Loucy (cell line): ENCODE data around the gene GAREM2.

ENCODE experiments used
- H2AFZ ChIP-seq: fragments of 200-600 bp; sonication (generic); 2 replicates; pipeline ENCODE4 v1.6.0; 2016; ENCODE audit warnings: antibody characterized with exemption, mild to moderate bottlenecking, low read length, moderate library complexity
- H3F3A ChIP-seq: fragments of 200-600 bp; 2 replicates; pipeline ENCODE4 v1.6.0; 2016; ENCODE audit warnings: antibody characterized with exemption, low read depth, mild to moderate bottlenecking
- H3K27me3 ChIP-seq: fragments of 200-600 bp; sonication (generic); 2 replicates; pipeline ENCODE4 v1.6.1; 2014; ENCODE audit warnings: low read length, mild to moderate bottlenecking; ENCODE audit not compliant: insufficient read depth, poor library complexity, severe bottlenecking
- H3K36me3 ChIP-seq: fragments of 200-600 bp; sonication (generic); 2 replicates; pipeline ENCODE4 v1.6.1; 2016; ENCODE audit warnings: low read length; ENCODE audit not compliant: insufficient read depth
- H3K4me1 ChIP-seq: fragments of 200-600 bp; sonication (generic); 2 replicates; pipeline ENCODE4 v1.5.1; 2014; ENCODE audit warnings: low read length, mild to moderate bottlenecking; ENCODE audit not compliant: insufficient read depth, poor library complexity, severe bottlenecking
- H3K4me2 ChIP-seq: fragments of 200-600 bp; sonication (generic); 2 replicates; pipeline ENCODE4 v1.6.0; 2014; ENCODE audit warnings: antibody characterized with exemption, low read length, low read depth, mild to moderate bottlenecking; ENCODE audit not compliant: poor library complexity, severe bottlenecking
- H3K4me3 ChIP-seq: fragments of 200-600 bp; sonication (generic); 2 replicates; pipeline ENCODE4 v1.5.1; 2014; ENCODE audit warnings: low read length, mild to moderate bottlenecking, mixed read lengths; ENCODE audit not compliant: poor library complexity, severe bottlenecking
- H3K79me2 ChIP-seq: fragments of 200-600 bp; sonication (generic); 2 replicates; pipeline ENCODE4 v1.6.1; 2014; ENCODE audit warnings: low read length; ENCODE audit not compliant: insufficient read depth
- H3K9ac ChIP-seq: fragments of 200-600 bp; sonication (generic); 2 replicates; pipeline ENCODE4 v1.6.0; 2014; ENCODE audit warnings: mild to moderate bottlenecking, low read depth, low read length, moderate library complexity; ENCODE audit not compliant: poor library complexity, severe bottlenecking
- H3K9me2 ChIP-seq: fragments of 200-600 bp; sonication (generic); replicated peaks from 2 replicates; pipeline ENCODE4 v1.6.1; 2016; ENCODE audit warnings: low read depth, low read length, mixed read lengths
- H3K9me3 ChIP-seq: fragments of 200-600 bp; sonication (generic); 2 replicates; pipeline ENCODE4 v1.6.1; 2014; ENCODE audit warnings: mild to moderate bottlenecking, antibody characterized with exemption, low read length, low read depth; ENCODE audit not compliant: insufficient read depth
- H4K20me1 ChIP-seq: fragments of 200-600 bp; sonication (generic); 2 replicates; pipeline ENCODE4 v1.6.0; 2014; ENCODE audit warnings: antibody characterized with exemption, low read length, mild to moderate bottlenecking; ENCODE audit not compliant: insufficient read depth, poor library complexity, severe bottlenecking
- EZH2phosphoT487 ChIP-seq: fragments of 200-600 bp; IDR thresholded peaks from 2 replicates; pipeline ENCODE4 v1.6.1; 2018; ENCODE audit warnings: antibody characterized with exemption, mild to moderate bottlenecking, moderate library complexity, borderline replicate concordance
- TF ChIP-seq, protein P1 (sequence below): fragments of 200-600 bp; sonication (generic); conservative IDR thresholded peaks from 2 replicates; pipeline ENCODE4 v1.5.1; 2014; ENCODE audit warnings: mild to moderate bottlenecking, antibody characterized with exemption, low read length

Gene GAREM2

DNA sequence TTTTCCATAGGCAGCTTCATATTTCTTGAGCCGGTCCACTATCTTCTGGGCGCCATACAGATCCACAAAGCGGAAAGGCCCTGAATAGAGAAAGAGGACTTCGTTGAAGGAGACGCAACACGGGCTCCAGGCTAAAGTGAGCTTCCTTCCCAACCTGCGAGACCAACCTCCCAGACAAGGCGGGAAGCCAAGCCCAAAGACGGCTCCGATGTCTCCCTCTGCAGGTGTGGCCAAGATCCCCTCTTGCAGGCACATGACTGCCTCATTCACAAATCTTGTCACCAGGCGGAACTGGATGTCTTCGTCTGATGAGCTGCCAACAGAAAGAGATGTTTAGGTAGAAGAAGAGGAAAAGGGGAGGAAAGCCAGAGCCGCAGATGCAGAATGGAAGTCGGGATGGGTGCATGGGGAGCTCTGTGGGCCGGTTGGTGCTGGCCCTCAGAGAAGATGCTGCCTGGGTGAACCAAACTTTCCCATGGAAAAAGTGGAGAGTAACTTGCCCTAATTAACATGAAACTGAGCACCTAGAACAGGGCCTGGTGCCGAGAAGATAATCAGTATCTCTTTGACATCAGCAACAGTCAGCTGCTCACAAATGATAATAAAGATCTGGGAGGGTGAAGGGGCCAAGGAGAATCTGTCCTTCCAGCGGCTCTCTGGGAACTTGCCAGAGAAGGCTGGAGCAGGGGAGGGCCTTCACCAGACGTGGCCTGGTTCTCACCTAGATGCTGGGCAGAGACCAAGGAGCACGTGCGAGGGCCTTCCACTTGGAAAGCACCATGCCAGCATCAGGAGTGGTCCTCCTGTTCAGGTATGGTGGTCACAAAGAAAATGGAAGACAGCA is 18.6 kb downstream of the GAREM2 start:
- Histone ChIP-seq H3K9ac (no peak overlapping the region), H2AFZ (no peak overlapping the region), H3K27me3 (no peaks in the 10 kb centered on the region), H4K20me1 (no peaks in the 10 kb centered on the region), H3K9me3 (no peaks in the 10 kb centered on the region), H3K4me1 (no peaks in the 10 kb centered on the region), H3F3A (no peaks in the 10 kb centered on the region), H3K9me2 (no peaks in the 10 kb centered on the region), H3K79me2 (no peaks in the 10 kb centered on the region), H3K36me3 (peaks cover 60% of the 10 kb centered on the region; the same call in 1 of the 2 replicates), H3K4me3 (no peak overlapping the region), H3K4me2 (no peak overlapping the region)
- TF ChIP-seq, protein P1, sequence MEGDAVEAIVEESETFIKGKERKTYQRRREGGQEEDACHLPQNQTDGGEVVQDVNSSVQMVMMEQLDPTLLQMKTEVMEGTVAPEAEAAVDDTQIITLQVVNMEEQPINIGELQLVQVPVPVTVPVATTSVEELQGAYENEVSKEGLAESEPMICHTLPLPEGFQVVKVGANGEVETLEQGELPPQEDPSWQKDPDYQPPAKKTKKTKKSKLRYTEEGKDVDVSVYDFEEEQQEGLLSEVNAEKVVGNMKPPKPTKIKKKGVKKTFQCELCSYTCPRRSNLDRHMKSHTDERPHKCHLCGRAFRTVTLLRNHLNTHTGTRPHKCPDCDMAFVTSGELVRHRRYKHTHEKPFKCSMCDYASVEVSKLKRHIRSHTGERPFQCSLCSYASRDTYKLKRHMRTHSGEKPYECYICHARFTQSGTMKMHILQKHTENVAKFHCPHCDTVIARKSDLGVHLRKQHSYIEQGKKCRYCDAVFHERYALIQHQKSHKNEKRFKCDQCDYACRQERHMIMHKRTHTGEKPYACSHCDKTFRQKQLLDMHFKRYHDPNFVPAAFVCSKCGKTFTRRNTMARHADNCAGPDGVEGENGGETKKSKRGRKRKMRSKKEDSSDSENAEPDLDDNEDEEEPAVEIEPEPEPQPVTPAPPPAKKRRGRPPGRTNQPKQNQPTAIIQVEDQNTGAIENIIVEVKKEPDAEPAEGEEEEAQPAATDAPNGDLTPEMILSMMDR: no peak
- no peak for TF ChIP-seq EZH2phosphoT487

DNA sequence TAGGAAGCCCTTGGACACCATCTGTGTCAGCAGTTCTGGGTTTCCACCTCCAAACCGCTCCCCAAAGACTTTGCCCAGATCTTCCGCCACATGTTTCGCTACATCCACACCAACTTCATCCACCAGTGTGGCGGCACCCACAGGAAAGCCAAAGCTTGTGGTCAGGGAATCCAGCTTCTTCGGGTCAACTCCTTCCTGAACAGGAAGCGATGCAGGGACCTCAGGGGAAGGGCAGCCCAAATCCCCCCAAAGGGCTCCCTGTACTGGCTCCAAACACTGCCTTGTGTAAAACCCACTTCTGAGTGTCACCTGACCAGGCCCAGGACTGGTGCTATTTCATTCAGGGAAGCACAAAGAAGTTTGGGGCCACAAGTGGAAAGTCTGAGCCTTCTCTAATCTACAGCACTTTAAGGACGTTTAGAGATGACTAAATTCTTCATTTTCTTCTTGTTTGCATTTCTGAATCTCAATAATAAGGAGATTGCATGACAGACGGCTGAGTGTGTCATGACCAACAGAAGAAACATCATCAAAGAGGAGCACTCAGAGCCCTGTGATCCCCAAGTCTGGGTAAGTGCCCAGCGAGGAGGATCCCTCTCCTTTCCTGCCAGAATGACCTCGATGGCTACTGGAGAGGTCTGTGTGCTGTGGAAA is 20.8 kb downstream of the GAREM2 start:
- H3K4me2 ChIP-seq: no peak overlapping the region
- no peaks in the 10 kb centered on the region for H3K27me3 ChIP-seq
- no peak overlapping the region for H3K9ac ChIP-seq
- TF ChIP-seq EZH2phosphoT487: no peak
- TF ChIP-seq, protein P1: no peak
- H2AFZ ChIP-seq: no peak overlapping the region
- H3F3A ChIP-seq: no peaks in the 10 kb centered on the region
- no peaks in the 10 kb centered on the region for H3K79me2 ChIP-seq
- H3K9me3 ChIP-seq: no peaks in the 10 kb centered on the region
- H4K20me1 ChIP-seq: no peaks in the 10 kb centered on the region
- H3K36me3 ChIP-seq: peaks cover 81% of the 10 kb centered on the region; the same call in 1 of the 2 replicates
- no peaks in the 10 kb centered on the region for H3K9me2 ChIP-seq
- no peak overlapping the region for H3K4me3 ChIP-seq
- no peaks in the 10 kb centered on the region for H3K4me1 ChIP-seq

DNA sequence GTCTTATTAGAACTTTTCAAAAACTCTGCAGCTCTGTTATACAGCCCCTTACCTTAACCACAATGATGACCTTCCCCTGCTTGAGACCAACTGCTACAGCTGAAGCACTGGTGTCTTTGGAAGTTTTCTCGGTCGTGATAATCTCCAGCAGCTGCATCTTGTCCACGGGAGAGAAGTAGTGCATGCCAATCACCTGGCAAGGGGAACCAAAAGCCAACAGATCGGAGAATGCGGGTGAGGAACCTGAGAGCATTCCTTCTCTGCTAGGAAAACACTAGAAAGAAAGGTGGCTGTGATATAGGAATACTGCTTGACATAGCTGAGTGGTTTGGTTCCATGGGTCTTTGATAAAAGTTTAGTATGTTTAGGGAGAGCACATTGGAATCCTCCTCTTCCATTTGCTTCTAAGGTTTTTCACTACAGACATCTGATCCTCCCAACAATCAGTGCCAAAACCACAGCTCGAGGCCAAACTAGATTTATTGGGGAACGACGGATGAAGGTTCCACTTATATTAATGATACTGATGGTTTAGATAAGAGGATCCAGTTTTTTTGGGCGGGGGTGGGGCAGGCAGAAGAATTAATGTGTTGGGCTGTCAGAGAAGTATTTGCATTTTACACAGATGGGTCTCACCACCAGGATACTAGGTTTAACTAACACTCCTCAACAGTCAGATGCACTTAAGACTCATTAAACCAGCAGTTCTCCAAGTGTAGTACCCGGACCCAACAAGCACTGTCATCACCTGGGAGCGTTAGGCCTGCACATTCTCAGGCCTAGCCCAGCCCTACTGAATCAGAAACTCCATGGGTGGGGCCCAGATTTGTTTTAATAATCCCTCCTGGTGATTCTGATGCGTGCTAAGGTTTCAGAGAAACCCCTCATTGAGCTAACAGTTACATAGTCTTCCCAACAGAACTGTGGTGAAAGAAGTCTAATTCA is 22.4 kb downstream of the GAREM2 start:
- no peak overlapping the region for H3K4me2 ChIP-seq
- peaks cover 95% of the 10 kb centered on the region; the same call in 1 of the 2 replicates for H3K36me3 ChIP-seq
- H3K9me3 ChIP-seq: no peaks in the 10 kb centered on the region
- TF ChIP-seq, protein P1: no peak
- no peak for TF ChIP-seq EZH2phosphoT487
- no peaks in the 10 kb centered on the region for H3K27me3 ChIP-seq
- H3K4me1 ChIP-seq: no peaks in the 10 kb centered on the region
- H4K20me1 ChIP-seq: no peaks in the 10 kb centered on the region
- H3K9ac ChIP-seq: no peak overlapping the region
- no peak overlapping the region for H2AFZ ChIP-seq
- H3K79me2 ChIP-seq: no peaks in the 10 kb centered on the region
- no peak overlapping the region for H3K4me3 ChIP-seq
- H3F3A ChIP-seq: no peaks in the 10 kb centered on the region
- no peaks in the 10 kb centered on the region for H3K9me2 ChIP-seq
